HG03558 (cell line): Measurements from ENCODE around the gene PROSER2.

ENCODE experiments used
- ATAC-seq: cut with Tn5 transposase; IDR thresholded peaks from one replicate; pipeline ENCODE4 v1.9.1; 2021; ENCODE audit warnings: moderate number of reproducible peaks; ENCODE audit not compliant: unreplicated experiment; ENCODE audit errors: extremely low read depth

The PROSER2 gene

GRCh38 chr10:11798845-11799735 is 24.1 kb upstream of the PROSER2 start:
- ATAC-seq, result no peak

GRCh38 chr10:11799736-11800080 is 23.4 kb upstream of the PROSER2 start:
- no peak for ATAC-seq

- ATAC-seq, result no peak
These were observed 18.8 kb upstream of the PROSER2 start for GRCh38 chr10:11804336-11804735.

GRCh38 chr10:11805792-11806191 is 17.4 kb upstream of the PROSER2 start:
- ATAC-seq, result no peak

- no peak for ATAC-seq
These were observed 16.4 kb upstream of the PROSER2 start for GRCh38 chr10:11806706-11807105.

- no peak for ATAC-seq
These were observed 14.3 kb upstream of the PROSER2 start for GRCh38 chr10:11808808-11809207.

- ATAC-seq, result no peak
These were observed 12.8 kb upstream of the PROSER2 start for GRCh38 chr10:11810313-11810766.

GRCh38 chr10:11810973-11811372 is 12.2 kb upstream of the PROSER2 start:
- ATAC-seq, result no peak

GRCh38 chr10:11813177-11813576 is 10.0 kb upstream of the PROSER2 start:
- no peak for ATAC-seq

GRCh38 chr10:11813855-11814567 is 9.1 kb upstream of the PROSER2 start:
- ATAC-seq, result no peak

- no peak for ATAC-seq
These were observed 4.1 kb upstream of the PROSER2 start for GRCh38 chr10:11819027-11819426.

GRCh38 chr10:11822026-11822756 is 965 bp upstream of the PROSER2 start:
- ATAC-seq, result no peak

GRCh38 chr10:11822809-11823121 is 391 bp upstream of the PROSER2 start:
- no peak for ATAC-seq

- ATAC-seq, result no peak
These were observed 812 bp downstream of the PROSER2 start for GRCh38 chr10:11823989-11824346.

- no peak for ATAC-seq
These were observed 1.2 kb downstream of the PROSER2 start for GRCh38 chr10:11824376-11824775.

GRCh38 chr10:11824825-11825224 is 1.7 kb downstream of the PROSER2 start:
- ATAC-seq, result no peak

- no peak for ATAC-seq
These were observed 2.7 kb downstream of the PROSER2 start for GRCh38 chr10:11825796-11826414.

GRCh38 chr10:11827006-11827405 is 3.9 kb downstream of the PROSER2 start:
- no peak for ATAC-seq

GRCh38 chr10:11827414-11827813 is 4.3 kb downstream of the PROSER2 start:
- no peak for ATAC-seq

GRCh38 chr10:11828682-11829284 is 5.6 kb downstream of the PROSER2 start:
- no peak for ATAC-seq
